Testis (tissue), 3 donors: ENCODE measurements around the gene NOC2L. TPM values are rescaled to one million over a fixed set of nuclear protein-coding genes. Genes with fewer than 3 reads are reported as not detected.
A peak's percentile ranks its signal among the peaks of the same experiment; 100 is the strongest.

Experiments
- DNase-seq: peaks from one replicate; pipeline ENCODE4 v3.0.0-alpha.2; 2019
- H3K27ac ChIP-seq, 2 donors: fragments of 200-600 bp; sonication (generic); one replicate each; pipeline ENCODE4 v1.5.1; 2019
- H3K27me3 ChIP-seq: fragments of 200-600 bp; sonication (generic); one replicate; pipeline ENCODE4 v1.5.1; 2019
- H3K36me3 ChIP-seq: fragments of 200-600 bp; sonication (generic); one replicate; pipeline ENCODE4 v1.5.1; 2017; ENCODE audit warnings: low read depth; ENCODE audit errors: missing control alignments
- H3K4me1 ChIP-seq: fragments of 200-600 bp; sonication (generic); one replicate; pipeline ENCODE4 v1.5.1; 2019
- H3K4me3 ChIP-seq, 2 donors: fragments of 200-600 bp; sonication (generic); one replicate each; pipeline ENCODE4 v1.5.1; 2017 to 2019
- H3K9me3 ChIP-seq: fragments of 200-600 bp; sonication (generic); one replicate; pipeline ENCODE4 v1.5.1; 2017
- CTCF ChIP-seq, 3 experiments: fragments of 450-650 bp in 2 of 3; fragments of 200-600 bp in 1 of 3; sonication (generic) in 1 of 3; IDR thresholded peaks; one replicate each; pipeline ENCODE4 v1.5.1; 2016 to 2019; ENCODE audit warnings: antibody characterized with exemption in 3 of 3, mild to moderate bottlenecking in 2 of 3, moderate library complexity in 1 of 3
- POLR2A ChIP-seq: fragments of 450-650 bp; IDR thresholded peaks from one replicate; pipeline ENCODE4 v1.6.1; 2017; ENCODE audit warnings: antibody characterized with exemption, mild to moderate bottlenecking, moderate library complexity
- WGBS, 2 donors: methylation state at CpG; one replicate each; pipeline ENCODE4 v1.1.5; 2018; 5-methylcytosine and 5-hydroxymethylcytosine counted together
- intact Hi-C: fragments of 100-400 bp; cut with DNase I; formaldehyde crosslinking; loops from one replicate; pipeline ENCODE4 v1.15.1; 2023; ENCODE audit warnings: low total_unique reads
- polyA plus RNA-seq: library from polyadenylated mRNA; stranded (reverse); fragments of 350-450 nt; fragmentation: Illumina TruSeq; extraction: RNeasy Lipid Tissue Mini Kit (QIAGEN cat#74804); gene quantifications from one replicate; pipeline ENCODE4 v1.2.3, GENCODE V29; 2014; ENCODE audit warnings: low read depth, low replicate concordance; ENCODE audit not compliant: insufficient read depth
- total RNA-seq, 2 donors: library from RNA; depleted of rRNA; stranded (reverse); fragments of >200 nt; gene quantifications; one replicate each; pipeline ENCODE4 v1.2.3, GENCODE V29; 2016

Gene NOC2L
- total and polyA plus RNA-seq, 3 donors from 2014 or later, result 78.3 to 94.0 (median 82.5) TPM

DNA sequence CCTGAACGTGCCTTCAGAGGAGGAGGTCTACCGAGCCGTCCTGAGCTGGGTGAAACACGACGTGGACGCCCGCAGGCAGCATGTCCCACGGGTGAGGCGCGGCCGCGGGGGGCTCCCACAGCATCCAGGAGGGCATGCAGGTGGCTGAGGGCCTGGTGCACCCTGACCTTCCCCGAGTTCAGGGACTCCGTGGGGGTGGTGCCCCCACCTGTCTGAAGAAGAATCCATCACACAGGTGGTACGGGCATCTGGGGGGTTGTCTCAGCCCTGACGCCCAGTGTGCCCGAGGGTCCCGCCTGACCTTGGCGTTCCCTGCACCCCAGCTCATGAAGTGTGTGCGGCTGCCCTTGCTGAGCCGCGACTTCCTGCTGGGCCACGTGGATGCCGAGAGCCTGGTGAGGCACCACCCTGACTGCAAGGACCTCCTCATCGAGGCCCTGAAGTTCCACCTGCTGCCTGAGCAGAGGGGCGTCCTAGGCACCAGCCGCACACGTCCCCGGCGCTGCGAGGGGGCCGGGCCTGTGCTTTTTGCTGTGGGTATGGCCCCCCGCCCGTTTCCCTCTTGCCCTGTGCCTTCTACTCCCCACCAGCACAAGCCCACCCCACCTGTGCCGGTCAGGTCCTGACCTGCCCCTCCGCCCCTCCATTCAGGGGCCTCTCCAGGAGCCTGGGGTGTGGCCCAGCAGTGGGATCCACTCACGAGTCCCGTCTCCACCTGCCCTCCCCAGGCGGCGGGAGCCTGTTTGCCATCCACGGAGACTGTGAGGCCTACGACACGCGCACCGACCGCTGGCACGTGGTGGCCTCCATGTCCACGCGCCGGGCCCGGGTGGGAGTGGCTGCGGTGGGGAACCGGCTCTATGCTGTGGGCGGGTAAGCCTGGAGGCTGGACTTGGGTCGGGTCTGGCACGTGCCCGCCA lies 3.6 kb upstream of the NOC2L start:
- Histone ChIP-seq H3K4me3 (no peak overlapping the region), H3K4me1 (peaks cover 14% of the 10 kb centered on the region), H3K27me3 (no peaks in the 10 kb centered on the region), H3K36me3 (no peaks in the 10 kb centered on the region), H3K27ac (no peak overlapping the region), H3K9me3 (no peaks in the 10 kb centered on the region)
- TF ChIP-seq CTCF (IDR thresholded peaks at IDR 0.05) (no peak), POLR2A (no peak)
- WGBS, 2 donors, result 87 to 94% methylated on average over 32 to 57 of the region's 57 CpGs
- intact Hi-C loops, result no loop called here
- no peak for DNase-seq

GRCh38 chr1:961132-961669 lies 2.1 kb upstream of the NOC2L start:
- peaks cover 13% of the 10 kb centered on the region for H3K4me1 ChIP-seq
- H3K27ac ChIP-seq, result no peak overlapping the region
- intact Hi-C loops, result no loop called here

DNA sequence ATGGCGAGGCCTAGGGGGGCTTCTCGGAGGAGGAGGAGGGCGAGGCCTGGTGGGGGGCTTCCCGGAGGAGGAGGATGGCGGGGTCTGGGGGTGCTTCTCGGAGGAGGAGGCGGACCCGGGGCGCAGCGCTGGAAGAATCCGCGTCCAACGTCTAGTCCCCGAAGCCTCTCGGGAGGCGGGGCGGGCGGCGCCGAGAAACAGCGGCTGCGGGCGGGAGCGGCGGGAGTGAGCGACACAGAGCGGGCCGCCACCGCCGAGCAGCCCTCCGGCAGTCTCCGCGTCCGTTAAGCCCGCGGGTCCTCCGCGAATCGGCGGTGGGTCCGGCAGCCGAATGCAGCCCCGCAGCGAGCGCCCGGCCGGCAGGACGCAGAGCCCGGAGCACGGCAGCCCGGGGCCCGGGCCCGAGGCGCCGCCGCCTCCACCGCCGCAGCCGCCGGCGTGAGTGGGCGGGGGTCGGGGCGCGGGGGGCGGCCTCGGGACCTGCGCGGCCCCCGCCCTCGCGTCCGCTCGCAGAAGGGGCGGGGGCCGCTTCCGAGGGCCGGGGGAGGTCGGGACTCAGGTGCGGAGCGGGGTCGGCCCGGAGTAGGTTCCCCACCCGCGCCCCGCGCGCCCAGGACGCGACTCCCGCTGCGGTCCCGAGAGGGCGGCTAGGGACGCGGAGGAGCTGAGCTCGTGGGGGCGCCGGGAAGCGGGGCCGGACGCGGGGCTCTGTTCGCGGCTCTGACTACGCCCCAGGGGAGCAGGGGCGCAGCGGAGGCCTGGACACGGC lies 1.5 kb upstream of the NOC2L start, which contains the start of gene KLHL17:
Gene KLHL17 (plus strand): TSS at position 222 of the 769 bp plus-strand sequence. CDS start 110 bp downstream, at position 332.
- intact Hi-C loops, result no loop called here
- no peak for TF ChIP-seq CTCF (IDR thresholded peaks at IDR 0.05)
- TF ChIP-seq POLR2A, result no peak
- H3K4me1 ChIP-seq, result peaks cover 13% of the 10 kb centered on the region
- H3K36me3 ChIP-seq, result no peaks in the 10 kb centered on the region
- no peaks in the 10 kb centered on the region for H3K27me3 ChIP-seq
- peak; percentile 78 for DNase-seq
- no peaks in the 10 kb centered on the region for H3K9me3 ChIP-seq
- 0 to 1% methylated on average over 8 to 49 of the region's 109 CpGs for WGBS, 2 donors
- H3K4me3 ChIP-seq, result peak within 1 kb of the TSS; percentile 98
- H3K27ac ChIP-seq, result peak within 1 kb of the TSS in 1 of 2 donors; percentile 24

More at GRCh38 chr1:961132-961669, 2.1 kb upstream of the NOC2L start:
- Histone ChIP-seq H3K36me3 (no peaks in the 10 kb centered on the region), H3K4me3 (peak overlapping the region; percentile 98), H3K9me3 (no peaks in the 10 kb centered on the region), H3K27me3 (no peaks in the 10 kb centered on the region)
- no peak for DNase-seq
- 29 to 50% methylated on average over 6 to 31 of the region's 56 CpGs for WGBS, 2 donors
- no peak for TF ChIP-seq CTCF (IDR thresholded peaks at IDR 0.05)
- no peak for TF ChIP-seq POLR2A

GRCh38 chr1:959731-960362 lies 791 bp upstream of the NOC2L start:
- H3K4me3 ChIP-seq, result peak overlapping the region; percentile 98
- intact Hi-C loops, result no loop called here
- TF ChIP-seq CTCF (IDR thresholded peaks at IDR 0.05) (no peak), POLR2A (no peak)
- peak overlapping the region in 1 of 2 donors; percentile 24 for H3K27ac ChIP-seq
- no peaks in the 10 kb centered on the region for H3K27me3 ChIP-seq
- no peak for DNase-seq
- no peaks in the 10 kb centered on the region for H3K9me3 ChIP-seq
- H3K4me1 ChIP-seq, result peaks cover 13% of the 10 kb centered on the region
- 11 to 17% methylated on average over 26 to 35 of the region's 57 CpGs for WGBS, 2 donors
- H3K36me3 ChIP-seq, result no peaks in the 10 kb centered on the region
